Astrocyte (in vitro differentiated cells and primary cell): ENCODE measurements around the gene FAM117A. TPM values are rescaled to one million over a fixed set of nuclear protein-coding genes. Genes with fewer than 3 reads are reported as not detected.

Source experiments
- DNase-seq: peaks from one replicate; pipeline ENCODE4 v3.0.0-alpha.2; 2010; ENCODE audit warnings: low read depth
- FAIRE-seq: peaks from 2 replicates; lab custom pipeline; 2011; peaks lifted over from hg19 to GRCh38; lab: Jason Lieb, UNC
- H2AFZ ChIP-seq: 2 replicates; pipeline ENCODE4 v1.6.0; 2012; ENCODE audit warnings: low read depth, low read length, inconsistent platforms
- H3K27ac ChIP-seq: 2 replicates; pipeline ENCODE4 v1.5.1; 2011; ENCODE audit warnings: low read depth, low read length, inconsistent platforms
- H3K27me3 ChIP-seq: 2 replicates; pipeline ENCODE4 v1.6.0; 2011; ENCODE audit warnings: low read length, inconsistent platforms; ENCODE audit not compliant: insufficient read depth
- H3K36me3 ChIP-seq: 2 replicates; pipeline ENCODE4 v1.5.1; 2011; ENCODE audit warnings: low read length, inconsistent platforms; ENCODE audit not compliant: insufficient read depth
- H3K4me1 ChIP-seq: 2 replicates; pipeline ENCODE4 v1.5.1; 2011; ENCODE audit warnings: low read length, inconsistent platforms; ENCODE audit not compliant: insufficient read depth
- H3K4me2 ChIP-seq: 2 replicates; pipeline ENCODE4 v1.6.0; 2012; ENCODE audit warnings: low read length, inconsistent platforms
- H3K4me3 ChIP-seq: 2 replicates; pipeline ENCODE4 v1.5.1; 2011; ENCODE audit warnings: low read depth, mild to moderate bottlenecking, low read length, inconsistent platforms; ENCODE audit not compliant: insufficient read depth
- H3K79me2 ChIP-seq: 2 replicates; pipeline ENCODE4 v1.6.0; 2012; ENCODE audit warnings: mild to moderate bottlenecking, low read length, inconsistent platforms; ENCODE audit not compliant: insufficient read depth
- H3K9ac ChIP-seq: 2 replicates; pipeline ENCODE4 v1.6.0; 2012; ENCODE audit warnings: mild to moderate bottlenecking, low read length, inconsistent platforms
- H3K9me3 ChIP-seq: 2 replicates; pipeline ENCODE4 v1.5.1; 2012; ENCODE audit warnings: low read depth, mild to moderate bottlenecking, low read length, inconsistent platforms; ENCODE audit not compliant: insufficient read depth
- H4K20me1 ChIP-seq: 2 replicates; pipeline ENCODE4 v1.6.0; 2012; ENCODE audit warnings: low read length, inconsistent platforms; ENCODE audit not compliant: insufficient read depth
- H3K27ac Mint-ChIP-seq: one replicate; pipeline ENCODE4 v1.8.0; 2021; ENCODE audit warnings: mild to moderate bottlenecking, mixed read lengths; ENCODE audit not compliant: unreplicated experiment
- H3K27me3 Mint-ChIP-seq: one replicate; pipeline ENCODE4 v1.8.0; 2021; ENCODE audit warnings: low read depth, mixed read lengths; ENCODE audit not compliant: unreplicated experiment
- H3K36me3 Mint-ChIP-seq: one replicate; pipeline ENCODE4 v1.8.0; 2021; ENCODE audit warnings: low read depth, mixed read lengths; ENCODE audit not compliant: unreplicated experiment
- H3K4me1 Mint-ChIP-seq: one replicate; pipeline ENCODE4 v1.8.0; 2021; ENCODE audit warnings: low read depth, mixed read lengths; ENCODE audit not compliant: unreplicated experiment
- H3K4me3 Mint-ChIP-seq: one replicate; pipeline ENCODE4 v1.8.0; 2021; ENCODE audit warnings: mild to moderate bottlenecking, moderate library complexity, mixed read lengths; ENCODE audit not compliant: unreplicated experiment
- H3K9me3 Mint-ChIP-seq: one replicate; pipeline ENCODE4 v1.8.0; 2021; ENCODE audit warnings: mild to moderate bottlenecking, mixed read lengths; ENCODE audit not compliant: unreplicated experiment
- EZH2 ChIP-seq: IDR thresholded peaks from 2 replicates; pipeline ENCODE4 v1.6.1; 2012; ENCODE audit warnings: mild to moderate bottlenecking, low read length, inconsistent platforms; ENCODE audit not compliant: insufficient read depth
- total RNA-seq: library from RNA; stranded (reverse); gene quantifications from 2 replicates; pipeline ENCODE4 v1.2.1, GENCODE V29; 2021
- TF ChIP-seq, protein P1 (sequence below): IDR thresholded peaks from 2 replicates; pipeline ENCODE4 v1.5.1; 2011; ENCODE audit warnings: low read depth, mild to moderate bottlenecking, inconsistent platforms, low read length, moderate library complexity; ENCODE audit not compliant: insufficient read depth

FAM117A gene
- total RNA-seq, 1 donor from 2014 or later = 8.0 TPM

DNA sequence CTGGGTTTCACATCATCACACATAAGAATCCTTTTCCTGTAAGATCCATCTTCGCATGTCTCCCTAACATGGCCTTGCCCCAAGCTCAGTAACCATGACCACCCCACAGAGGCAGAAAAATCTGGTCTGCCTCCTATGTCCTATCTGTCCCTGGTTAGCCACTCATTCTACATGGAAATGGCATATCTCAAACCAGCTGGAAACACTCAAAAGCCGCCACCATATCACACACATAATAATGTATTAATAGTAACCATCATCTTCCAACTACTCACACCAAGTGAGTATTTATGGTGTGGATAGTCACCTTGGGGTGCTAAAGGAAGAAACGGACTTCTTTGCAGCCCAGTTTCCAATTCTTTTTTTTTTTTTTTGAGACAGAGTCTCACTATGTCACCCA is 11.4 kb downstream of the FAM117A start:
- Histone ChIP-seq H3K4me3 (no peak overlapping the region), H3K9ac (no peak overlapping the region), H3K36me3 (no peaks in the 10 kb centered on the region), H3K9me3 (no peaks in the 10 kb centered on the region), H3K4me2 (no peak overlapping the region), H4K20me1 (peaks cover 3% of the 10 kb centered on the region), H3K27ac (no peak overlapping the region), H2AFZ (no peak overlapping the region), H3K27me3 (no peaks in the 10 kb centered on the region), H3K79me2 (no peaks in the 10 kb centered on the region), H3K4me1 (no peaks in the 10 kb centered on the region)
- Mint-ChIP-seq H3K27ac (no peak overlapping the region), H3K36me3 (peaks cover 2% of the 10 kb centered on the region), H3K4me1 (peaks cover under 1% of the 10 kb centered on the region), H3K9me3 (peaks cover 2% of the 10 kb centered on the region), H3K4me3 (no peak overlapping the region), H3K27me3 (no peaks in the 10 kb centered on the region)
- TF ChIP-seq EZH2 = no peak
- TF ChIP-seq, protein P1, sequence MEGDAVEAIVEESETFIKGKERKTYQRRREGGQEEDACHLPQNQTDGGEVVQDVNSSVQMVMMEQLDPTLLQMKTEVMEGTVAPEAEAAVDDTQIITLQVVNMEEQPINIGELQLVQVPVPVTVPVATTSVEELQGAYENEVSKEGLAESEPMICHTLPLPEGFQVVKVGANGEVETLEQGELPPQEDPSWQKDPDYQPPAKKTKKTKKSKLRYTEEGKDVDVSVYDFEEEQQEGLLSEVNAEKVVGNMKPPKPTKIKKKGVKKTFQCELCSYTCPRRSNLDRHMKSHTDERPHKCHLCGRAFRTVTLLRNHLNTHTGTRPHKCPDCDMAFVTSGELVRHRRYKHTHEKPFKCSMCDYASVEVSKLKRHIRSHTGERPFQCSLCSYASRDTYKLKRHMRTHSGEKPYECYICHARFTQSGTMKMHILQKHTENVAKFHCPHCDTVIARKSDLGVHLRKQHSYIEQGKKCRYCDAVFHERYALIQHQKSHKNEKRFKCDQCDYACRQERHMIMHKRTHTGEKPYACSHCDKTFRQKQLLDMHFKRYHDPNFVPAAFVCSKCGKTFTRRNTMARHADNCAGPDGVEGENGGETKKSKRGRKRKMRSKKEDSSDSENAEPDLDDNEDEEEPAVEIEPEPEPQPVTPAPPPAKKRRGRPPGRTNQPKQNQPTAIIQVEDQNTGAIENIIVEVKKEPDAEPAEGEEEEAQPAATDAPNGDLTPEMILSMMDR = no peak
- no peak for DNase-seq
- no peak for FAIRE-seq

GRCh38 chr17:49749730-49750129 is 14.2 kb downstream of the FAM117A start:
- H3K79me2 ChIP-seq = no peaks in the 10 kb centered on the region
- H3K4me2 ChIP-seq = no peak overlapping the region
- no peak for FAIRE-seq
- no peak overlapping the region for H3K9ac ChIP-seq
- H4K20me1 ChIP-seq = peaks cover 3% of the 10 kb centered on the region
- no peak for TF ChIP-seq EZH2
- TF ChIP-seq, protein P1 = no peak
- H3K4me1 Mint-ChIP-seq = peaks cover 5% of the 10 kb centered on the region
- no peaks in the 10 kb centered on the region for H3K27me3 ChIP-seq
- H3K27ac ChIP-seq = no peak overlapping the region
- no peaks in the 10 kb centered on the region for H3K27me3 Mint-ChIP-seq
- peaks cover 4% of the 10 kb centered on the region for H3K36me3 Mint-ChIP-seq
- no peak overlapping the region for H3K4me3 Mint-ChIP-seq
- H3K9me3 Mint-ChIP-seq = peaks cover 4% of the 10 kb centered on the region
- no peak overlapping the region for H3K27ac Mint-ChIP-seq
- H3K9me3 ChIP-seq = no peaks in the 10 kb centered on the region
- H3K4me3 ChIP-seq = no peak overlapping the region
- H2AFZ ChIP-seq = no peak overlapping the region
- no peaks in the 10 kb centered on the region for H3K36me3 ChIP-seq
- H3K4me1 ChIP-seq = no peaks in the 10 kb centered on the region
- no peak for DNase-seq

DNA sequence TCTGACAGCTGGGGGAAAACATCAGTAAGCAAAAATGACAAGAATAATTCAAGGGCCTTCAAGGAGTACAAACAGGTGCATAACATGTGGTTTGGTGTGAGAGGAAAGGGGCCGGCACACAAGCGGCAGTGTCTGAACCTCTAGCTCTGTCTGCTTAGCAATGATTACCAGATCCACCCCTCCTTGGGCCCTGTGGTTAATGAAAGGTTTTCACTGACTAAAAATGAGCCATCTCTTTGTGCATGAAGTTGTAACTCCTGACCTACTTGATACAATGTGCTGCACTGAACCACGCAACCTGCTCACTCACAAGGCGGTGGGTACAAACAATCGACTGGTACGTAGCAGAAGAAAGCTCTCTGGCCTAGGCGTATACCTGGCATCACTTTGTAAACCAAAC is 15.1 kb downstream of the FAM117A start:
- H3K27ac ChIP-seq = no peak overlapping the region
- H2AFZ ChIP-seq = no peak overlapping the region
- Mint-ChIP-seq H3K27me3 (no peaks in the 10 kb centered on the region), H3K4me3 (no peak overlapping the region), H3K4me1 (peaks cover 5% of the 10 kb centered on the region), H3K36me3 (peaks cover 4% of the 10 kb centered on the region), H3K27ac (no peak overlapping the region), H3K9me3 (peaks cover 4% of the 10 kb centered on the region)
- H3K9me3 ChIP-seq = no peaks in the 10 kb centered on the region
- TF ChIP-seq EZH2 = no peak
- TF ChIP-seq, protein P1 = no peak
- no peaks in the 10 kb centered on the region for H3K79me2 ChIP-seq
- no peaks in the 10 kb centered on the region for H3K36me3 ChIP-seq
- no peaks in the 10 kb centered on the region for H3K4me1 ChIP-seq
- DNase-seq (no peak), FAIRE-seq (no peak)
- H3K9ac ChIP-seq = no peak overlapping the region
- no peak overlapping the region for H3K4me2 ChIP-seq
- H4K20me1 ChIP-seq = peaks cover 3% of the 10 kb centered on the region
- no peak overlapping the region for H3K4me3 ChIP-seq
- H3K27me3 ChIP-seq = no peaks in the 10 kb centered on the region
